Neuron (in vitro differentiated cells): ENCODE results near the gene TPSD1.
"Not testable (repeated sequence)": the region's sequence is repeated elsewhere in the genome, so short reads cannot be mapped to it uniquely, and the experiment has no call there.

ENCODE experiments used
- H2AFZ ChIP-seq: one replicate; pipeline ENCODE4 v1.6.1; 2013; ENCODE audit warnings: low read depth, mild to moderate bottlenecking, inconsistent platforms, low read length, moderate library complexity
- H3K27me3 ChIP-seq: one replicate; pipeline ENCODE4 v1.6.1; 2013; ENCODE audit warnings: low read length; ENCODE audit not compliant: insufficient read depth
- H3K36me3 ChIP-seq: one replicate; pipeline ENCODE4 v1.6.1; 2013; ENCODE audit warnings: low read length; ENCODE audit not compliant: insufficient read depth
- H3K4me1 ChIP-seq: one replicate; pipeline ENCODE4 v1.6.1; 2013; ENCODE audit warnings: low read length; ENCODE audit not compliant: insufficient read depth
- H3K4me3 ChIP-seq: 2 replicates; pipeline ENCODE4 v1.5.1; 2013; ENCODE audit warnings: mild to moderate bottlenecking, low read length, moderate library complexity
- H3K9me3 ChIP-seq: one replicate; pipeline ENCODE4 v1.6.1; 2013; ENCODE audit warnings: low read length

Gene TPSD1

GRCh38 chr16:1255276-1256122 is at the start of gene TPSD1:
Gene TPSD1, plus strand, starts transcription at chr16:1256069. Its CDS starts 212 bp downstream, at chr16:1256281.
- H3K27me3 ChIP-seq = peaks cover 21% of the 10 kb centered on the region
- H2AFZ ChIP-seq, H3K36me3 ChIP-seq, H3K4me1 ChIP-seq, H3K9me3 ChIP-seq, H3K4me3 ChIP-seq: not testable (repeated sequence)

GRCh38 chr16:1206326-1206725 is 49.5 kb upstream of the TPSD1 start:
- peaks cover 12% of the 10 kb centered on the region for H3K36me3 ChIP-seq
- no peaks in the 10 kb centered on the region for H3K9me3 ChIP-seq
- no peaks in the 10 kb centered on the region for H3K4me1 ChIP-seq
- no peak overlapping the region for H2AFZ ChIP-seq
- no peak overlapping the region for H3K4me3 ChIP-seq
- no peaks in the 10 kb centered on the region for H3K27me3 ChIP-seq

GRCh38 chr16:1206786-1207185 is 49.1 kb upstream of the TPSD1 start:
- Histone ChIP-seq H3K4me1 (no peaks in the 10 kb centered on the region), H3K27me3 (no peaks in the 10 kb centered on the region), H3K4me3 (no peak overlapping the region), H3K9me3 (no peaks in the 10 kb centered on the region), H2AFZ (no peak overlapping the region), H3K36me3 (peaks cover 15% of the 10 kb centered on the region)

GRCh38 chr16:1208239-1208830 is 47.5 kb upstream of the TPSD1 start:
- Histone ChIP-seq H3K4me1 (no peaks in the 10 kb centered on the region), H3K9me3 (no peaks in the 10 kb centered on the region), H3K27me3 (no peaks in the 10 kb centered on the region), H3K36me3 (peaks cover 15% of the 10 kb centered on the region), H3K4me3 (no peak overlapping the region), H2AFZ (no peak overlapping the region)

- no peak overlapping the region for H3K4me3 ChIP-seq
- H3K36me3 ChIP-seq = peaks cover 15% of the 10 kb centered on the region
- H3K4me1 ChIP-seq = no peaks in the 10 kb centered on the region
- no peaks in the 10 kb centered on the region for H3K27me3 ChIP-seq
- H3K9me3 ChIP-seq = no peaks in the 10 kb centered on the region
- H2AFZ ChIP-seq = no peak overlapping the region
Measured at GRCh38 chr16:1209081-1209480, 46.8 kb upstream of the TPSD1 start.

- H3K36me3 ChIP-seq = peaks cover 15% of the 10 kb centered on the region
- no peaks in the 10 kb centered on the region for H3K27me3 ChIP-seq
- H3K9me3 ChIP-seq = no peaks in the 10 kb centered on the region
- H3K4me1 ChIP-seq = no peaks in the 10 kb centered on the region
- no peak overlapping the region for H2AFZ ChIP-seq
- H3K4me3 ChIP-seq = no peak overlapping the region
Measured at GRCh38 chr16:1210461-1210860, 45.4 kb upstream of the TPSD1 start.

- no peaks in the 10 kb centered on the region for H3K4me1 ChIP-seq
- H3K27me3 ChIP-seq = no peaks in the 10 kb centered on the region
- peaks cover 15% of the 10 kb centered on the region for H3K36me3 ChIP-seq
- H2AFZ ChIP-seq = no peak overlapping the region
- H3K4me3 ChIP-seq = no peak overlapping the region
- H3K9me3 ChIP-seq = no peaks in the 10 kb centered on the region
Measured at GRCh38 chr16:1211451-1212268, 44.2 kb upstream of the TPSD1 start.

- Histone ChIP-seq H3K4me1 (no peaks in the 10 kb centered on the region), H3K9me3 (no peaks in the 10 kb centered on the region), H3K4me3 (no peak overlapping the region), H3K27me3 (no peaks in the 10 kb centered on the region), H2AFZ (no peak overlapping the region), H3K36me3 (peaks cover 15% of the 10 kb centered on the region)
Measured at GRCh38 chr16:1212616-1213194, 43.2 kb upstream of the TPSD1 start.

GRCh38 chr16:1213231-1213630 is 42.6 kb upstream of the TPSD1 start:
- Histone ChIP-seq H3K9me3 (no peaks in the 10 kb centered on the region), H2AFZ (no peak overlapping the region), H3K27me3 (no peaks in the 10 kb centered on the region), H3K36me3 (peaks cover 19% of the 10 kb centered on the region), H3K4me1 (no peaks in the 10 kb centered on the region), H3K4me3 (no peak overlapping the region)

- H3K27me3 ChIP-seq = no peaks in the 10 kb centered on the region
- no peak overlapping the region for H3K4me3 ChIP-seq
- H3K4me1 ChIP-seq = no peaks in the 10 kb centered on the region
- no peak overlapping the region for H2AFZ ChIP-seq
- H3K9me3 ChIP-seq = no peaks in the 10 kb centered on the region
- H3K36me3 ChIP-seq = peaks cover 20% of the 10 kb centered on the region
Measured at GRCh38 chr16:1213796-1214372, 42.0 kb upstream of the TPSD1 start.

- H3K4me1 ChIP-seq = no peaks in the 10 kb centered on the region
- H3K27me3 ChIP-seq = no peaks in the 10 kb centered on the region
- H3K36me3 ChIP-seq = peaks cover 15% of the 10 kb centered on the region
- no peak overlapping the region for H3K4me3 ChIP-seq
- H2AFZ ChIP-seq = no peak overlapping the region
- H3K9me3 ChIP-seq = no peaks in the 10 kb centered on the region
Measured at GRCh38 chr16:1214719-1215118, 41.1 kb upstream of the TPSD1 start.

- peaks cover 13% of the 10 kb centered on the region for H3K36me3 ChIP-seq
- H3K9me3 ChIP-seq = no peaks in the 10 kb centered on the region
- no peak overlapping the region for H2AFZ ChIP-seq
- H3K4me1 ChIP-seq = no peaks in the 10 kb centered on the region
- no peak overlapping the region for H3K4me3 ChIP-seq
- no peaks in the 10 kb centered on the region for H3K27me3 ChIP-seq
Measured at GRCh38 chr16:1215574-1216295, 40.1 kb upstream of the TPSD1 start.
